NOMO-1 (cell line): ENCODE data around the gene BEX3.

Experiments used
- DNase-seq, 2 experiments: peaks; one replicate each; lab custom pipeline; 2025; ENCODE audit not compliant: unreplicated experiment in 2 of 2; lab: John Stamatoyannopoulos, UW

Gene BEX3

GRCh38 chrX:103417933-103418332 lies 41.6 kb downstream of the BEX3 start:
- DNase-seq: no peak

- DNase-seq: no peak
Observed at GRCh38 chrX:103418811-103419340, 42.5 kb downstream of the BEX3 start.

DNA sequence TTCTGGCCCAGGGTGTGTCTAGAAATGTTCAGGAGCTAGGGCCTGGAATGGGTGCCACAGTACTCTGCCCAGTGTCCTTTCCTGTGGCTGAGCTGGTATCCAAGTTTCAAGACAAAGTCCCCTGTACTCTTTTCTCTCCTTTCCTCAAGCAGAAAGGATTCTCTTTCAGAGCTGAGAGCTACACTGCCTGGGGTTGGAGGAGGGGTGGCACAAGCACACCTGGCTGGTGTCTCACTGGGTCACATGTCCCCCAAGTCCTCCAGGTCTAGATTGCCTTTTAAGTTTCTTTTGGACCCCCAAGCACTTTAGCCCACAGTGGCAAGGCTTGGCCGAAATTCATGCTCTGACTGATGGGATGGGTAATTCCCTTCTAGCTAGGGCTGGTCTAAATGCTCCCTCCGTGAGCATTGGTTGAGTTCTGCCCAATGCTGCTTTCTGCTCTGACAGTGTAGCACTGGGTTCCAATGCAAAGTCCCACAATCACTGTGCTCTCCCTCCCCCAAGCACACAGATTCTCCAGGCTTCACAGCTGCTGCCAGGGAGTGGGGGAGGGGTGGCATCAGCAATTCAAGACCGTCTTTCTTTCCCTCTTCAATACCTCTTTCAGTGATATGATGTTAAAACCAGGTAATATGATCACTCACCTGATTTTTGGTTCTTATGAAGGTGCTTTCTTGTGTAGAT lies 47.8 kb downstream of the BEX3 start:
- DNase-seq: no peak
